Astrocyte of the spinal cord (primary cell): ENCODE data around the gene NUDT21.
"Not testable (repeated sequence)": the region's sequence is repeated elsewhere in the genome, so short reads cannot be mapped to it uniquely, and the experiment has no call there.

Source experiments
- DNase-seq: peaks from one replicate; pipeline ENCODE4 v3.0.0; 2011; ENCODE audit warnings: low read depth, low spot score
- H3K4me3 ChIP-seq: 2 replicates; pipeline ENCODE4 v1.5.1; 2011; ENCODE audit warnings: low read depth, mild to moderate bottlenecking, low read length, moderate library complexity
- in situ Hi-C: cut with HindIII; loops from 2 replicates; pipeline ENCODE4 v1.10.0; 2017; ENCODE audit warnings: low sequenced_read_pairs
- TF ChIP-seq, protein P1 (sequence below): IDR thresholded peaks from 2 replicates; pipeline ENCODE4 v1.5.1; 2012; ENCODE audit warnings: low read depth, mild to moderate bottlenecking, low read length, inconsistent platforms

The NUDT21 gene

DNA sequence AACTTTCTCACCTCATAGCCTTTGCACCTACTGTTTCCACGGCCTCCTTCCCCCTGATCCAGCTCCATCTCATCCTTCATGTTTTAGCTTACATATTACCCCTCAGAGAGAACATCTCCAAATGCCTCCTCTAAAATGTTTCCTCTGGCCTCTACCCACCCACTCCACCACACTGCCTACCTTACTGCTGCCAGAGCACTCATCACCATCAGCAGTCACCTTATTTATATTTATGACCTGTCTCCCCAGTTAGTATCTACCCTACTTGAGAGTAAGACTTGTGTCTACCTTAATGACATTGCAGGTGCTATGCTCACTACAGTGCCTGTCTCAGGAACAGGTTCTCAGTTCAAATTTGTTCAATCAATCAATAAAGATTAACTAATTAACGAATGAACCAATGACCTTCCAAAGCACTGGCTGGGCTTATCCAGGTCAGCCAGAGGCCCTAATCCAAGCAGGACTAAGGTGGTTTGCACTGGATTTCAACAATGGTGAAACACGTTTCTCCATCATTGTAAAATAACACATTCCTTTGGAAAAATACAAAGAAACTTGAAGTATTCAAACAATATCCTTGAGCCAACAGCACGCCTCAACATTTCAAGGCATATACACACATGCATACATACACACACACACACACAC is 66.9 kb downstream of the NUDT21 start:
- DNase-seq = no peak
- no peak overlapping the region for H3K4me3 ChIP-seq
- TF ChIP-seq, protein P1, sequence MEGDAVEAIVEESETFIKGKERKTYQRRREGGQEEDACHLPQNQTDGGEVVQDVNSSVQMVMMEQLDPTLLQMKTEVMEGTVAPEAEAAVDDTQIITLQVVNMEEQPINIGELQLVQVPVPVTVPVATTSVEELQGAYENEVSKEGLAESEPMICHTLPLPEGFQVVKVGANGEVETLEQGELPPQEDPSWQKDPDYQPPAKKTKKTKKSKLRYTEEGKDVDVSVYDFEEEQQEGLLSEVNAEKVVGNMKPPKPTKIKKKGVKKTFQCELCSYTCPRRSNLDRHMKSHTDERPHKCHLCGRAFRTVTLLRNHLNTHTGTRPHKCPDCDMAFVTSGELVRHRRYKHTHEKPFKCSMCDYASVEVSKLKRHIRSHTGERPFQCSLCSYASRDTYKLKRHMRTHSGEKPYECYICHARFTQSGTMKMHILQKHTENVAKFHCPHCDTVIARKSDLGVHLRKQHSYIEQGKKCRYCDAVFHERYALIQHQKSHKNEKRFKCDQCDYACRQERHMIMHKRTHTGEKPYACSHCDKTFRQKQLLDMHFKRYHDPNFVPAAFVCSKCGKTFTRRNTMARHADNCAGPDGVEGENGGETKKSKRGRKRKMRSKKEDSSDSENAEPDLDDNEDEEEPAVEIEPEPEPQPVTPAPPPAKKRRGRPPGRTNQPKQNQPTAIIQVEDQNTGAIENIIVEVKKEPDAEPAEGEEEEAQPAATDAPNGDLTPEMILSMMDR = no peak
- in situ Hi-C loops = no loop called here

DNA sequence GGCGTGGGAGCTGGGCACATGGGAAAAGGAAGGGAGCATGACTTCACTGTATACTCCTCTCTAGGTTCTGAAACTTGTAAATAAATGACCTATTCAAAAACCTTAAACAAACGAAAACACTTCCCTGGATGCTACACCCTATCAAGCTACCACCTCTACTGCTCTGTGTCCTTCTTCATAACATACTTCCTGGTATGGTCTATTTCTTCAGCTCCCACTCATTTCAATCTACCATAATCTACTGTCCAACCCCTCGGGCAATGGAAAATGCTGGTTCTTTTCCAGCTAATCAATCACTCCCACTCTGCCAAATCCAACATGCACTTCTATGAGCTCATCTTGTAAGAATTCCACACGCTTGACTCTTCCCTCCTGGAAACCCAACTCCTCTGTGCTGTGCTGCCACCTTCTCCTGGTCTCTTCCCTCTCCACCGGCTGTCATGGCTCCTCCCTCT is 68.2 kb downstream of the NUDT21 start:
- TF ChIP-seq, protein P1 = no peak
- no peak overlapping the region for H3K4me3 ChIP-seq
- in situ Hi-C loops = no loop called here
- DNase-seq = peak; percentile 38

DNA sequence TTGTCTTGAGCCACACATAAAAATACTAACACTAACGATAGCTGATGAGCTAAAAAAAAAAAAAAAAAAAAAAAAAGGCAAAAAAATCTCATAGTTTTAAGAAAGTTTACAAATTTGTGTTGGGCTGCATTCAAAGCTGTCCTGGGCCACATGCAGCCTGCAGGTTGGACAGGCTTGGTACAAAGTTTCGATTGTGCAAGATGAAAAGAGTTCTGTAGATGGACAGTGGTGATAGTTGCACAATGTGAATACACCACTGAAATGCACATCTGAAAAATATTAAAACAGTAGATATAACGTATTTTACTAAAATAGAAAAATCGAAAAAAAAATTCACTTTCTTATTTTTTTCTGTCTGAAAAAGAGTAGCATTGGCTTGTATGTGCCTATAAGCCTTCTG is 68.7 kb downstream of the NUDT21 start:
- in situ Hi-C loops = no loop called here
- no peak overlapping the region for H3K4me3 ChIP-seq
- TF ChIP-seq, protein P1 = no peak
- no peak for DNase-seq

DNA sequence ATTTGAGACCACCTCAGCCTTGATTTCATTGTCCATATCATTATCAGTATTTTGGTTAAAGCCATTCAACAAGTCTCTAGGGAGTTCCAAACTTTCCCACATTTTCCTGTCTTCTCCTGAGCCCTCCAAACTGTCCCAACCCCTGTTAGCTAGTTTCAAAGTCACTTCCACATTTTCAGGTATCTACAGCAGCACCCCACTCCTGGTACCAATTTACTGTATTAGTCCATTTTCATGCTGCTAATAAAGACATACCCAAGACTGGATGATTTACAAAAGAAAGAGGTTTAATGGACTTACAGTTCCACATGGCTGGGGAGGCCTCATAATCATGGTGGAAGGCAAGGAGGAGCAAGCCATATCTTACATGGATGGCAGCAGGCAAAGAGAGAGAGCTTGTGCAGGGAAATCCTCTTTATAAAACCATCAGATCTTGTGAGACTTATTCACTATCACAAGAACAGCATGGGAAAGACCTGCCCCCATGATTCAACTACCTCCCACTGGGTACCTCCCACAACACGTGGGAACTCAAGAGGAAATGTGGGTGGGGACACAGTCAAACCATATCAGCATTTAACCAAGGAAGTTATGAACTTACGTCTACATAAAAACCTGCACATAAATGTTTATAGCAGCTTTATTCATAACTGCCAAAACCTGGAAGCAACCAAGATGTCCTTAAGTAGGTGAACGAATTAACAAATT is 70.2 kb downstream of the NUDT21 start:
- in situ Hi-C loops = not testable (repeated sequence)

More for the DNA sequence above, 70.2 kb downstream of the NUDT21 start:
- not testable (repeated sequence) for H3K4me3 ChIP-seq, DNase-seq
